ENCODE data around the gene ARAF.

- TF ChIP-seq CTCF (conservative IDR thresholded peaks at IDR 0.05) (no peak), EZH2 (IDR thresholded peaks at IDR 0.05; ENCODE audit: low read depth) (no peak)
These were observed 35.3 kb downstream of the ARAF start for GRCh38 chrX:47596256-47596655.
